ENCODE results near the gene IPO5. TPM values are rescaled to one million over a fixed set of nuclear protein-coding genes. Genes with fewer than 3 reads are reported as not detected.
"Not testable (repeated sequence)": the region's sequence is repeated elsewhere in the genome, so short reads cannot be mapped to it uniquely, and the experiment has no call there.

The IPO5 gene
- total RNA-seq, 1 experiment from 2014 or later = 155 TPM

DNA sequence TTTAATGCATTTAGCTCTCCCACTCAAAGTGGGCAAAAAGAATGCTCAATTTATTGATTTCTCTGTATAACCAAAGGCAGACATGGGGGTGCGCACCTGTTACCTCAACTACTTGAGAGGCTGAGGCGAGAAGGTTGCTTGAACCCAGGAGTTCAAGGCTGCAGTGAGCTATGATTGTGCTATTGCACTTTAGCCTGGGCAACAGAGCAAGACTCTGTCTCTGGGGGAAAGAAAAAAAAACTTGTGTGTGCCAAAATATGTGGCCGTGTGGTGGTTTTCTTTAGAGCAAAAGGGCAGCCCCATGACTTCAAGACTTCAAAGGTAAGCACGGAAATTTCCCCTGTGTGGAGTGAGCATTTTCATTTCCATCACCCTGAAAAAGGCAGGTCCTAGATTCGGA lies 81.9 kb downstream of the IPO5 start:
- Histone ChIP-seq H3K4me1 (ENCODE audit: insufficient read depth, low read length) (no peaks in the 10 kb centered on the region), H3K36me3 (ENCODE audit: low read depth, low read length) (no peaks in the 10 kb centered on the region), H3F3A (ENCODE audit: low read length, unreplicated experiment) (no peaks in the 10 kb centered on the region), H3K4me2 (ENCODE audit: low read length) (no peak overlapping the region), H3K9me2 (replicated peaks; ENCODE audit: low read length) (no peaks in the 10 kb centered on the region), H4K20me1 (ENCODE audit: low read length) (no peaks in the 10 kb centered on the region), H3K27me3 (ENCODE audit: low read length) (no peaks in the 10 kb centered on the region), H3K79me2 (ENCODE audit: low read length) (no peaks in the 10 kb centered on the region), H3K9ac (ENCODE audit: low read length) (no peak overlapping the region), H3K27ac (ENCODE audit: low read length) (no peak overlapping the region), H3K4me3 (ENCODE audit: low read length) (no peak overlapping the region), H3K9me3 (ENCODE audit: low read length) (no peaks in the 10 kb centered on the region), H2AFZ (ENCODE audit: low read length) (no peak overlapping the region)
- ChIA-PET CTCF (no interaction called here), POLR2A (ENCODE audit: unreplicated experiment) (no interaction called here)
- TF ChIP-seq, protein P1, sequence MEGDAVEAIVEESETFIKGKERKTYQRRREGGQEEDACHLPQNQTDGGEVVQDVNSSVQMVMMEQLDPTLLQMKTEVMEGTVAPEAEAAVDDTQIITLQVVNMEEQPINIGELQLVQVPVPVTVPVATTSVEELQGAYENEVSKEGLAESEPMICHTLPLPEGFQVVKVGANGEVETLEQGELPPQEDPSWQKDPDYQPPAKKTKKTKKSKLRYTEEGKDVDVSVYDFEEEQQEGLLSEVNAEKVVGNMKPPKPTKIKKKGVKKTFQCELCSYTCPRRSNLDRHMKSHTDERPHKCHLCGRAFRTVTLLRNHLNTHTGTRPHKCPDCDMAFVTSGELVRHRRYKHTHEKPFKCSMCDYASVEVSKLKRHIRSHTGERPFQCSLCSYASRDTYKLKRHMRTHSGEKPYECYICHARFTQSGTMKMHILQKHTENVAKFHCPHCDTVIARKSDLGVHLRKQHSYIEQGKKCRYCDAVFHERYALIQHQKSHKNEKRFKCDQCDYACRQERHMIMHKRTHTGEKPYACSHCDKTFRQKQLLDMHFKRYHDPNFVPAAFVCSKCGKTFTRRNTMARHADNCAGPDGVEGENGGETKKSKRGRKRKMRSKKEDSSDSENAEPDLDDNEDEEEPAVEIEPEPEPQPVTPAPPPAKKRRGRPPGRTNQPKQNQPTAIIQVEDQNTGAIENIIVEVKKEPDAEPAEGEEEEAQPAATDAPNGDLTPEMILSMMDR (conservative IDR thresholded peaks at IDR 0.05; ENCODE audit: low read depth, low read length) = no peak
- TF ChIP-seq EZH2 (IDR thresholded peaks at IDR 0.05; ENCODE audit: low read length, unreplicated experiment) (no peak), EZH2phosphoT487 (IDR thresholded peaks at IDR 0.05; ENCODE audit: borderline replicate concordance, low read length) (no peak)
- DNase-seq (no peak), ATAC-seq (no peak)
- BruUV-seq (replicated peaks) = no TSS peak
- intact Hi-C loops (cut with micrococcal nuclease) = loop anchor here (10.0 kb wide), 1 partner anchor 109 kb away; the partner anchor contains the start of gene FARP1

DNA sequence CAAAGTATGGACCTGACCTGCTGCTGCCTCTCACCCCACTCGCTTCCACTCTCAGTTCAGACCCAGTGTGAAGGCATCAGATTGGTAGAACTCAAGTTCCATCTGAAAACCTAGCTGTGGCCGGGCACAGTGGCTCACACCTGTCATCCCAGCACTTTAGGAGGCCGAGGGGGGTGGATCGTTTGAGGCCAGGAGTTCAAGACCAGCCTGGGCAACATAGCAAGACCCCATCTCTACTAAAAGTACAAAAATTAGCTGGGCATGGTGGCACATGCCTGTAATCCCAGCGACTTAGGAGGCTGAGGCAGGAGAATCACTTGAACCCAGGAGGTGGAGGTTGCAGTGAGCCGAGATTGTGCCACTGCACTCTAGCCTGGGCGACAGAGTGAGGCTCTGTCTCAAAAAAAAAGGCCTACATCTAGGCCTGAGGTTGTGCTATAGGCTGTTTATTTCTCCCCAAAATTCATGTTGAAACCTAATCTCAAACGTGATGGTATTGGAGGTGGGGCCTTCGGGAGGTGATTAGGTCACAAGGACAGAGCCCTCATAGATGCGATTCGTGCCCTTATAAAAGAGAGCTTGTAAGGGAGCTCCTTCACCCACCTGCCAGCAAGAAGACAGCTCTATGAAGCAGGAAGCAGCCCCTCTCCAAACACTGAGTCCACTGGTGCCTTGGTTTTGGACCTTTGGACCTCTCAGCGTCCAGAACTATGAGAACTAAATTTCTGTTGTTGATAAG lies 83.3 kb downstream of the IPO5 start:
- DNase-seq; POLR2A ChIA-PET (ENCODE audit: unreplicated experiment); H3K27me3 ChIP-seq (ENCODE audit: low read length); H3K9ac ChIP-seq (ENCODE audit: low read length); H3F3A ChIP-seq (ENCODE audit: low read length, unreplicated experiment); H3K36me3 ChIP-seq (ENCODE audit: low read depth, low read length); H4K20me1 ChIP-seq (ENCODE audit: low read length); H3K79me2 ChIP-seq (ENCODE audit: low read length); H3K4me1 ChIP-seq (ENCODE audit: insufficient read depth, low read length); H2AFZ ChIP-seq (ENCODE audit: low read length); H3K9me2 ChIP-seq (replicated peaks; ENCODE audit: low read length); H3K9me3 ChIP-seq (ENCODE audit: low read length); H3K4me2 ChIP-seq (ENCODE audit: low read length); CTCF ChIA-PET; BruUV-seq (replicated peaks); H3K4me3 ChIP-seq (ENCODE audit: low read length); H3K27ac ChIP-seq (ENCODE audit: low read length); ATAC-seq: not testable (repeated sequence)
- intact Hi-C loops (cut with micrococcal nuclease) = loop anchor here (10.0 kb wide), 1 partner anchor 108 kb away; the partner anchor contains the start of gene FARP1

DNA sequence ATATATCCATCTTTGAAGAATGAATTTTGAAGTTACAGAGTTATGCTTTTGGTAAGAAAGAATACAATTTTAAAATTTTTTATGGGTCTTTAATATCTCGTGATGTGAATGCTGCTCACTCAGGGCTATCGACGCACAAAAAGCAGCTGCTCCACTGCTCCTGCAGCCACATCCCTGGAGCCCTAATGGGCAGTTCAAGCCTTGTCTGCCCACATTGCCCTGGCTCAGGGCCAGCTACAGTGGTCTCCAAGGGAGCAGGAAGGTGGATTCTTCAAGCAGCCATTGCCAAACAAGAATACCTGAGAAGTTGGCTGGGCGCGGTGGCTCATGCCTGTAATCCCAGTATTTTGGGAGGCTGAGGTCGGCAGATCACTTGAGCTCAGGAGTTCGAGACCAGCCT lies 85.8 kb downstream of the IPO5 start:
- H3K4me1 ChIP-seq (ENCODE audit: insufficient read depth, low read length) = no peaks in the 10 kb centered on the region
- no TSS peak for BruUV-seq (replicated peaks)
- intact Hi-C loops (cut with micrococcal nuclease) = loop anchor here (10.0 kb wide), 1 partner anchor 106 kb away; the partner anchor contains the start of gene FARP1

More for the DNA sequence above, 85.8 kb downstream of the IPO5 start:
- no peaks in the 10 kb centered on the region for H4K20me1 ChIP-seq (ENCODE audit: low read length)
- no peaks in the 10 kb centered on the region for H3K9me2 ChIP-seq (replicated peaks; ENCODE audit: low read length)
- no peak overlapping the region for H2AFZ ChIP-seq (ENCODE audit: low read length)
- H3F3A ChIP-seq (ENCODE audit: low read length, unreplicated experiment) = no peaks in the 10 kb centered on the region
- no peak overlapping the region for H3K4me2 ChIP-seq (ENCODE audit: low read length)
- ChIA-PET POLR2A (ENCODE audit: unreplicated experiment) (no interaction called here), CTCF (no interaction called here)
- no peak overlapping the region for H3K27ac ChIP-seq (ENCODE audit: low read length)
- H3K79me2 ChIP-seq (ENCODE audit: low read length) = no peaks in the 10 kb centered on the region
- DNase-seq (no peak), ATAC-seq (no peak)
- no peaks in the 10 kb centered on the region for H3K9me3 ChIP-seq (ENCODE audit: low read length)
- no peak overlapping the region for H3K4me3 ChIP-seq (ENCODE audit: low read length)
- H3K36me3 ChIP-seq (ENCODE audit: low read depth, low read length) = no peaks in the 10 kb centered on the region
- no peak overlapping the region for H3K9ac ChIP-seq (ENCODE audit: low read length)
- H3K27me3 ChIP-seq (ENCODE audit: low read length) = no peaks in the 10 kb centered on the region
- TF ChIP-seq, protein P1 (conservative IDR thresholded peaks at IDR 0.05; ENCODE audit: low read depth, low read length) = no peak
- no peak for TF ChIP-seq EZH2phosphoT487 (IDR thresholded peaks at IDR 0.05; ENCODE audit: borderline replicate concordance, low read length)
- no peak for TF ChIP-seq EZH2 (IDR thresholded peaks at IDR 0.05; ENCODE audit: low read length, unreplicated experiment)
